Colonic mucosa (tissue), 4 donors: ENCODE results near the gene ROR2. TPM values are rescaled to one million over a fixed set of nuclear protein-coding genes. Genes with fewer than 3 reads are reported as not detected.

Source experiments
- DNase-seq: peaks from one replicate; pipeline ENCODE4 v3.0.0-alpha.2; 2020
- H3K27ac ChIP-seq: fragments of 200-600 bp; one replicate; pipeline ENCODE4 v1.8.0; 2021
- H3K27me3 ChIP-seq: fragments of 200-600 bp; one replicate; pipeline ENCODE4 v1.8.0; 2021
- H3K36me3 ChIP-seq: fragments of 200-600 bp; one replicate; pipeline ENCODE4 v1.8.0; 2021
- H3K4me1 ChIP-seq: fragments of 200-600 bp; one replicate; pipeline ENCODE4 v1.8.0; 2021; ENCODE audit warnings: mild to moderate bottlenecking
- H3K4me3 ChIP-seq: fragments of 200-600 bp; one replicate; pipeline ENCODE4 v1.8.0; 2021
- H3K9ac ChIP-seq, 2 donors: one replicate each; pipeline ENCODE4 v1.7.0; 2013; ENCODE audit warnings: control low read depth in 2 of 2, low read depth in 2 of 2, low read length in 2 of 2
- H3K9me3 ChIP-seq: fragments of 200-600 bp; one replicate; pipeline ENCODE4 v1.8.0; 2021
- CTCF ChIP-seq: fragments of 200-600 bp; IDR thresholded peaks from one replicate; pipeline ENCODE4 v1.8.0; 2022; ENCODE audit warnings: antibody characterized with exemption, mild to moderate bottlenecking
- intact Hi-C: fragments of 100-400 bp; cut with DNase I; formaldehyde crosslinking; loops from one replicate; pipeline ENCODE4 v1.14.1; 2022
- total RNA-seq, 2 donors: library from RNA; stranded (reverse); fragmentation: NEBNext Ultra II Directional in 1 of 2; extraction: Animal tissue kit (Norgen Biotek cat#: 25700) in 1 of 2; gene quantifications; one replicate each; pipeline ENCODE4 v1.2.1, GENCODE V29; 2021
- donor health status: healthy.
- donor health status: DM: no; HTN: no; CAD: no.
- donor health status: DM: no; HTN: no; CAD: no.

ROR2 gene
- total RNA-seq, 2 donors from 2014 or later: 1.7 to 9.1 TPM

- Histone ChIP-seq H3K27ac (peak overlapping the region; percentile 33), H3K27me3 (no peaks in the 10 kb centered on the region), H3K36me3 (no peaks in the 10 kb centered on the region), H3K9me3 (no peaks in the 10 kb centered on the region), H3K4me3 (no peak overlapping the region), H3K4me1 (peaks cover 2% of the 10 kb centered on the region), H3K9ac (no peak overlapping the region)
- intact Hi-C loops: no loop called here
- TF ChIP-seq CTCF: no peak
- no peak for DNase-seq
Observed at GRCh38 chr9:91843623-91844148, 106.3 kb downstream of the ROR2 start.

GRCh38 chr9:91843093-91843492 lies 106.9 kb downstream of the ROR2 start:
- Histone ChIP-seq H3K36me3 (no peaks in the 10 kb centered on the region), H3K9me3 (no peaks in the 10 kb centered on the region), H3K27me3 (no peaks in the 10 kb centered on the region), H3K4me3 (no peak overlapping the region), H3K4me1 (peaks cover 8% of the 10 kb centered on the region), H3K9ac (no peak overlapping the region), H3K27ac (no peak overlapping the region)
- DNase-seq: no peak
- no peak for TF ChIP-seq CTCF
- intact Hi-C loops: no loop called here

- no peaks in the 10 kb centered on the region for H3K9me3 ChIP-seq
- intact Hi-C loops: no loop called here
- DNase-seq: no peak
- no peak overlapping the region for H3K4me3 ChIP-seq
- H3K27ac ChIP-seq: no peak overlapping the region
- H3K4me1 ChIP-seq: peaks cover 8% of the 10 kb centered on the region
- H3K36me3 ChIP-seq: no peaks in the 10 kb centered on the region
- H3K9ac ChIP-seq: no peak overlapping the region
- no peaks in the 10 kb centered on the region for H3K27me3 ChIP-seq
- no peak for TF ChIP-seq CTCF
Observed at GRCh38 chr9:91842358-91843049, 107.5 kb downstream of the ROR2 start.

GRCh38 chr9:91841591-91841990 lies 108.4 kb downstream of the ROR2 start:
- Histone ChIP-seq H3K4me1 (peaks cover 8% of the 10 kb centered on the region), H3K27ac (no peak overlapping the region), H3K9ac (no peak overlapping the region), H3K9me3 (no peaks in the 10 kb centered on the region), H3K4me3 (no peak overlapping the region), H3K27me3 (no peaks in the 10 kb centered on the region), H3K36me3 (no peaks in the 10 kb centered on the region)
- TF ChIP-seq CTCF: no peak
- intact Hi-C loops: no loop called here
- DNase-seq: no peak

GRCh38 chr9:91840882-91841281 lies 109.1 kb downstream of the ROR2 start:
- Histone ChIP-seq H3K9ac (no peak overlapping the region), H3K9me3 (no peaks in the 10 kb centered on the region), H3K4me1 (peaks cover 8% of the 10 kb centered on the region), H3K27me3 (no peaks in the 10 kb centered on the region), H3K4me3 (no peak overlapping the region), H3K27ac (no peak overlapping the region), H3K36me3 (no peaks in the 10 kb centered on the region)
- intact Hi-C loops: no loop called here
- no peak for TF ChIP-seq CTCF
- no peak for DNase-seq
